Left renal cortex interstitium (tissue), 4 donors: ENCODE data around the gene OST4. TPM values are rescaled to one million over a fixed set of nuclear protein-coding genes. Genes with fewer than 3 reads are reported as not detected.

Experiments used
- DNase-seq, 4 donors: peaks; one replicate each; pipeline ENCODE4 v3.0.0-alpha.2; 2013; ENCODE audit warnings: low read depth in 4 of 4, low spot score in 2 of 4, missing footprints in 1 of 4
- polyA plus RNA-seq, 4 donors: library from polyadenylated mRNA; unstranded; fragments of 120-200 nt; gene quantifications; one replicate each; pipeline ENCODE4 v1.2.1, GENCODE V29; 2013; ENCODE audit not compliant: insufficient read length in 4 of 4

The OST4 gene
- polyA plus RNA-seq, 4 donors: 222 to 297 (median 264) TPM

- peak in 2 of 4 donors; percentile 67 to 71 for DNase-seq
These were observed 38.8 kb downstream of the OST4 start, which contains the start of gene TMEM214 for GRCh38 chr2:27032495-27033252. TSS of gene TMEM214 (plus strand) at chr2:27032965. CDS start at chr2:27033016, 51 bp downstream.

GRCh38 chr2:27029051-27029450, 42.4 kb downstream of the OST4 start:
- no peak for DNase-seq

GRCh38 chr2:27027211-27027651, 44.2 kb downstream of the OST4 start:
- DNase-seq: no peak

- DNase-seq: no peak
These were observed 45.3 kb downstream of the OST4 start for GRCh38 chr2:27025861-27026851.

GRCh38 chr2:27025281-27025800, 46.1 kb downstream of the OST4 start:
- no peak for DNase-seq

GRCh38 chr2:27024812-27025211, 46.6 kb downstream of the OST4 start:
- no peak for DNase-seq

- no peak for DNase-seq
These were observed 47.3 kb downstream of the OST4 start for GRCh38 chr2:27024188-27024587.

- DNase-seq: no peak
These were observed 47.7 kb downstream of the OST4 start for GRCh38 chr2:27023740-27024139.

- no peak for DNase-seq
These were observed 50.0 kb downstream of the OST4 start for GRCh38 chr2:27021253-27022049.

Other genes starting within 250 kb of the OST4 start
- gene DPYSL5, start 223.5 kb downstream of the OST4 start, polyA plus RNA-seq: 1 to 10 TPM; 4.5 to 7.7 (median 6.3) TPM
- 10 to 100 TPM; 11.2 to 16.6 (median 13.6) TPM for gene MAPRE3, start 101.0 kb downstream of the OST4 start, polyA plus RNA-seq
- gene TMEM214, start 38.7 kb downstream of the OST4 start, polyA plus RNA-seq: 10 to 100 TPM; 52.6 to 75.7 (median 61.0) TPM
- gene AGBL5, start 20.0 kb downstream of the OST4 start, polyA plus RNA-seq: 10 to 100 TPM; 58.7 to 71.0 (median 65.6) TPM
- gene EMILIN1, start 7.0 kb upstream of the OST4 start, polyA plus RNA-seq: 100 to 1,000 TPM in 2 of 4 donors, 10 to 100 TPM in 2; 75.5 to 182 (median 99.1) TPM
- gene KHK, start 15.1 kb upstream of the OST4 start, polyA plus RNA-seq: 10 to 100 TPM; 45.4 to 55.6 (median 52.0) TPM
- 1 to 10 TPM; 5.4 to 7.3 (median 6.5) TPM for gene CGREF1, start 47.5 kb upstream of the OST4 start, polyA plus RNA-seq
- 1 to 10 TPM in 3 of 4 donors, under 1 TPM in 1; 0.99 to 2.0 (median 1.3) TPM for gene ABHD1, start 52.2 kb upstream of the OST4 start, polyA plus RNA-seq
- gene PREB, start 63.0 kb upstream of the OST4 start, polyA plus RNA-seq: 10 to 100 TPM; 46.6 to 54.1 (median 52.2) TPM
- not detected for gene PRR30, start 67.8 kb upstream of the OST4 start, polyA plus RNA-seq
- under 1 TPM; 0.42 to 0.76 (median 0.70) TPM for gene TCF23, start 77.3 kb upstream of the OST4 start, polyA plus RNA-seq
- gene ATRAID, start 140.4 kb upstream of the OST4 start, polyA plus RNA-seq: 100 to 1,000 TPM; 144 to 186 (median 158) TPM
- gene SLC5A6, start 140.6 kb upstream of the OST4 start, polyA plus RNA-seq: 10 to 100 TPM; 29.6 to 48.6 (median 39.4) TPM
- 10 to 100 TPM; 34.7 to 63.8 (median 46.3) TPM for gene CAD, start 145.7 kb upstream of the OST4 start, polyA plus RNA-seq
- gene SLC30A3, start 191.4 kb upstream of the OST4 start, polyA plus RNA-seq: 10 to 100 TPM in 1 of 4 donors, 1 to 10 TPM in 3; 5.3 to 11.2 (median 7.0) TPM
- 1 to 10 TPM in 2 of 4 donors, under 1 TPM in 2; 0.43 to 1.6 (median 0.83) TPM for gene DNAJC5G, start 203.8 kb upstream of the OST4 start, polyA plus RNA-seq
- 1 to 10 TPM; 3.4 to 8.7 (median 4.7) TPM for gene TRIM54, start 210.8 kb upstream of the OST4 start, polyA plus RNA-seq
- 1 to 10 TPM in 2 of 4 donors, under 1 TPM in 2; 0.59 to 1.5 (median 1.1) TPM for gene UCN, start 236.8 kb upstream of the OST4 start, polyA plus RNA-seq